Stimulated activated CD4-positive, alpha-beta T cell treated with anti-CD3 and anti-CD28 coated beads, Interleukin-15, amount 100 ng/mL, for 1 hour (primary cell): ENCODE data around the gene ZNF512.
A peak's percentile ranks its signal among the peaks of the same experiment; 100 is the strongest.
"Not testable (repeated sequence)": the region's sequence is repeated elsewhere in the genome, so short reads cannot be mapped to it uniquely, and the experiment has no call there.

Experiments used
- DNase-seq, 2 donors: peaks; one replicate each; pipeline ENCODE4 v3.0.0-alpha.2; 2020; ENCODE audit warnings: low read depth in 1 of 2, low spot score in 1 of 2

Gene ZNF512

GRCh38 chr2:27582695-27583389 is at the start of gene ZNF512:
ZNF512 (plus strand) TSS chr2:27583042; CDS start chr2:27583113, 71 bp downstream.
- DNase-seq, result peak; percentile 56 to 63

DNA sequence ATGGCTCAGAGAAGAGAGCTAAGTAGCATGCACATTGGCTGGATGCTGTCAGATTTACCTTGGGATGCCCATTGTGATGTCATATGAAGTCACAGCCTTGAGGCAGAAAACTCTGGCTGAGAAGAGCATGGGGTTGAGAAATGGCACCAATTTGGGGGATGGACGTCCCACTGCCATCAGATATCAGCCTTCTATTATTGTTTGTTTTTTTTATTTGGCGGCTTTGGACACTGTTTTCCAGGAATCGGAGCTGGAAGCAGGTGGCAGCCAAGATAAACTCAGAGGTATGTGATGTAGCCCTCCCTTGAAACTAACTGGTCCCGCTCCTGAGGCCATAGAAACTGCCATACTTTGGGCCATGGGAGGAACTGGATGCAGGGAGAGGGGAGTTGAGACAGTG is 45.6 kb upstream of the ZNF512 start:
- DNase-seq, result no peak

DNA sequence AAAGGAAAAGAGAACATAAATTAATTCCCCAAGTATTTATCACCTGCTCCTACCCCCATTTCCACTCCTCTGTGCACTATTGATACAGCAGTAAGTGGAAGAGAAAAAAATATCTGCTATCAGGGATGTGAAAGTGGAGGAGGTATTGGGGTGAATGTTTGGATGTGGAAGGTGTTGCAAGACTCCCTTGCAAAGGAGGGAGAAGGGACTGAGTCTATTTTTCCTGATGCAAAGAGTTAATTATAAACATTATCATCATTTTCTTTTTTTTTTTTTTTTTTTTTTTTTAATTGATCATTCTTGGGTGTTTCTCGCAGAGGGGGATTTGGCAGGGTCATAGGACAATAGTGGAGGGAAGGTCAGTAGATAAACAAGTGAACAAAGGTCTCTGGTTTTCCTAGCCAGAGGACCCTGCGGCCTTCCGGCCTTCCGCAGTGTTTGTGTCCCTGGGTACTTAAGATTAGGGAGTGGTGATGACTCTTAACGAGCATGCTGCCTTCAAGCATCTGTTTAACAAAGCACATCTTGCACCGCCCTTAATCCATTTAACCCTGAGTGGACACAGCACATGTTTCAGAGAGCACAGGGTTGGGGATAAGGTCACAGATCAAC is 43.9 kb upstream of the ZNF512 start:
- DNase-seq, result not testable (repeated sequence)

DNA sequence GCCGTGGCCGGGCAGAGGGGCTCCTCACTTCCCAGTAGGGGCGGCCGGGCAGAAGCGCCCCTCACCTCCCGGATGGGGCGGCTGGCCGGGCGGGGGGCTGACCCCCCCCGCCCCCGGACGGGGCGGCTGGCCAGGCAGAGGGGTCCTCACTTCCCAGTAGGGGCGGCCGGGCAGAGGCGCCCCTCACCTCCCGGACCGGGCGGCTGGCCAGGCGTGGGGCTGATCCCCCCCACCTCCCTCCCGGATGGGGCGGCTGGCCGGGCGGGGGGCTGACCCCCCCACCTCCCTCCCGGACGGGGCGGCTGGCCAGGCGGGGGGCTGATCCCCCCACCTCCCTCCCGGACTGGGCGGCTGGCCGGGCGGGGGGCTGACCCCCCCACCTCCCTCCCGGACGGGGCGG is 43.2 kb upstream of the ZNF512 start:
- not testable (repeated sequence) for DNase-seq

DNA sequence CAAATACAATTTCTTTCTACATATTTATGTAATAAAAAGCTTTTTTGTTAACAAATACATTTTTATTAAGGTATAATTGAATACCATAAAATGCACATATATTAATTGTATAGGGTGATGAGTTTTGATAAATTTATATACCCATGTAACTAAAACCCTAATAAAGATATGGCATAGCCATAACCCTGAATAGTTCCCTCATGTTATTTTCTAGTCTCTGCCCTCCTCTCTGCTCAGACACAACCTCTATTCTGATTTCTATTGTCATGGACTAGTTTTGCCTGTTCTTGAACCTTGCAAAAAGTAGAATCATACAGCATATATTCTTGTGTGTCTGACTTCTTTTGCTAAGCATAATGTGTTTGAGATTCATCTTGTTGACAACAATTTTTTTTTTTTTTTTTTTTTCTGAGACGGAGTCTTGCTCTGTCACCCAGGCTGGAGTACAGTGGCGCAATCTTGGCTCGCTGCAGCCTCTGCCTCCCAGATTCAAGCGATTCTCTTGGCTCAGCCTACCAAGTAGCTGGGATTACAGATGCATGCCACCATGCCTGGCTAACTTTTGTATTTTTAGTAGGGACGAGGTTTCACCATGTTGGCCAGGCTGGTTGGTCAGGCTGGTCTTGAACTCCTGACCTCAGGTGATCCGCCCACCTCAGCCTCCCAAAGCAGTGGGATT is 38.6 kb upstream of the ZNF512 start:
- DNase-seq, result no peak

- DNase-seq, result no peak
Observed at GRCh38 chr2:27545348-27546141, 37.3 kb upstream of the ZNF512 start.

DNA sequence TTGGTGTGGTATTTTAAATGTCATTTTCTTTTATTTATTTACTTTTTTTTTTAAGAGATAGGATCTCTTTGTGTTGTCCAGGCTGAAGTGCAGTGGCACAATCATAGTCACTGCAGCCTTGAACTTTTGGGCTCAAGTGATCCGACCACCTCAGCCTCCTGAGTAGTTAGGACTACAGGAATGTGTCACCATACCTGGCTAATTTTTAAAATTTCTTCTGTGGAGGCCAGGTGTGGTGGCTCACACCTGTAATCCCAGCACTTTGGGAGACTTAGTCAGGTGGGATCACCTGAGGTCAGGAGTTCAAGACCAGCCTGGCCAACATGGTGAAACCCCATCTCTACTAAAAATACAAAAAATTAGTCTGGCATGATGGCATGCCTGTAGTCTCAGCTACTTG is 33.5 kb upstream of the ZNF512 start:
- DNase-seq, result no peak

GRCh38 chr2:27551514-27551913 is 31.3 kb upstream of the ZNF512 start:
- DNase-seq, result no peak

- no peak for DNase-seq
Observed at GRCh38 chr2:27552941-27553340, 29.9 kb upstream of the ZNF512 start.

- DNase-seq, result not testable (repeated sequence)
Observed at GRCh38 chr2:27554451-27554850, 28.4 kb upstream of the ZNF512 start.

DNA sequence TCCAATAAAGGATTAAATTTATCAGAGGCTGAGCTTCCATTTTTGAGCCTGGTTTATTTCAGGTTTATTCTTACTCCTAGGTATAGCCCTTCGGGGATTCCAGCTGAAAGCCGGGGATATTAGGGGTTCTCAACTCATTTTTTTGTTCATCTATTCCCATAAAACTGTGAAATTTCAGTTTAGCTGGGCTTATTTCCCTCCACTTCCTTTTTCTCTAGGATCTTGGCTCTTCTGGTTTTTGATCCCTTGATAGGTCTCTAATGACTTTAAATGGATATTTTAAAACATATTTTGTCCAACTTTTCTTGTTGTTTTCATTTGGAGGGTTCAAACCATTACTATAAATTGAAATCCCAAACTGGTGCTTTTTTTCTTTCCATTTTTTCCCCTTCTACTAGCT is 23.6 kb upstream of the ZNF512 start:
- DNase-seq, result no peak

- no peak for DNase-seq
Observed at GRCh38 chr2:27561060-27561459, 21.8 kb upstream of the ZNF512 start.

DNA sequence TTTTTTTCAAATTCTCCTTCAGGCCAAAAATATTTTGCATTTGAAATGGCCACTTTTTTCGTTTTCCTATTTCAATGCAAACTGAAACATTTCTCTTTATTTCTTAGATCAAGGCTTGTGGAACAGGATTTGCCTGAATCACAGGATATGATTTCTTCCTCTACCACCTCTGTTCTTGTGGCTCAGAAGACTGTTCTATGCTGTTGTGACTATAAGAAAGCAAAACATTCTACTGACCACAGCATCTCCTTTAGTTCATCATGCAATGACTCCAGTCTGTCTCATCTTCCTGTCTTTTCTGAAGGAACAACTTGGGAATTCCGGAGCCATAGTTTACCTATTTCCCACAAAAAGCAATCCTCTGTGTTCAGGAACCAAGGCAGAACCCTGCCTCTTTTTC is 16.2 kb upstream of the ZNF512 start:
- DNase-seq, result no peak

DNA sequence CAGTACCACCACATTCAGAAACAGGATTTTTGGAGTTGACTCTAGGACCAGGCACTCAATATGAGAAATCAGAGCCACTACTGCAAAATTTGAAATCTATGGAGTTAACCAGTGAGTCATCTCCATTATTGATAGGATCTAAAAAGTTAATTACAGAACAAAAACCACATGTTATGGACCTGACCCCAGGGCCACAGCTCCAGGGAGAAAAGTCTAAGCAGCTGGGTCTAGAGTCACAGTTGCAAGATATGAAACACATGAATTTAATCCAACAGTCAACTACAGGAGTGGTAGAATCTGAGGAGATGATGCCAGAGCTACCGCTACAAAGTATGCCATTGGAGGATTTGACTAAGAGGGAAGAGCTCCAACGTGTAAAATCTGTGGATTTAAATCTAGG is 13.4 kb upstream of the ZNF512 start:
- no peak for DNase-seq

GRCh38 chr2:27571197-27571596 is 11.6 kb upstream of the ZNF512 start:
- no peak for DNase-seq

- DNase-seq, result no peak
Observed at GRCh38 chr2:27571681-27572080, 11.2 kb upstream of the ZNF512 start.

DNA sequence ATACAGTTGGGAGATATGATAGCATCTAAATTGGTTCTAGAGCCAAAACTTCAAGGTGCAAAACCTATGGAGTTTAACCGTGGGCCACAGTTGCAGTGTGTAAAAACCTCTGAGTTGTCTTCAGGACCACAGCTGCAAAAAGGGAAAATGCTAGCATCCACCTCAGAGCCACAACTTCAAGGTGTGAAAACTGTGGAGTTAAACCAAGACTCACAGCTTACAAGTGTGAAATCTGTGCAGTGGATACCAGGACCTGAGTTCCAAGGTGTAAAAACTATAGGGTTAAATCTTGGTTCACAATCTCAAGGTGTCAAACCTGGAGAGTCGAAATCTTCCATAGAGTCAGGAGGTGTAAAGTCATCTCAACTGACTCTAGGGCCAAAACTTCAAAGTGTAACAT is 10.4 kb upstream of the ZNF512 start:
- no peak for DNase-seq

GRCh38 chr2:27572998-27573429 is 9.8 kb upstream of the ZNF512 start:
- no peak for DNase-seq

DNA sequence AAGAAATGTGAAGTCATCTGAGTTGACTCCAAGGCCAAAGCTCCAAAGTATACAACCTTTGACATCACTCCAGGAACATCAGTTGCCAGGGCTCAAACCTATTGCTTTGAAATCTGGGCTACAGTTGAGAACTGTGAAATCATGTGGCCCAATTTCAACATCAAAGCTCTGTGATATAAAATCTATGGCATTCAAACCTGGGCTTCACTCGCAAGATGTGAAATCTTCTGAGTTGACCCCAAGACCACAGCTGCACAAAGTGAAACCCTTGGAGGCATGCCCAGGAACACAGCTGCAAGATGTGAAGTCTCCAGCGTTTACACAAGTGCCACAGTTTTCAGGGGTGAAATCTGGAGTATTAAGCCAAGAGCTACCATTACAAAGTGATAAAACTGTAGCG is 9.4 kb upstream of the ZNF512 start:
- no peak for DNase-seq

DNA sequence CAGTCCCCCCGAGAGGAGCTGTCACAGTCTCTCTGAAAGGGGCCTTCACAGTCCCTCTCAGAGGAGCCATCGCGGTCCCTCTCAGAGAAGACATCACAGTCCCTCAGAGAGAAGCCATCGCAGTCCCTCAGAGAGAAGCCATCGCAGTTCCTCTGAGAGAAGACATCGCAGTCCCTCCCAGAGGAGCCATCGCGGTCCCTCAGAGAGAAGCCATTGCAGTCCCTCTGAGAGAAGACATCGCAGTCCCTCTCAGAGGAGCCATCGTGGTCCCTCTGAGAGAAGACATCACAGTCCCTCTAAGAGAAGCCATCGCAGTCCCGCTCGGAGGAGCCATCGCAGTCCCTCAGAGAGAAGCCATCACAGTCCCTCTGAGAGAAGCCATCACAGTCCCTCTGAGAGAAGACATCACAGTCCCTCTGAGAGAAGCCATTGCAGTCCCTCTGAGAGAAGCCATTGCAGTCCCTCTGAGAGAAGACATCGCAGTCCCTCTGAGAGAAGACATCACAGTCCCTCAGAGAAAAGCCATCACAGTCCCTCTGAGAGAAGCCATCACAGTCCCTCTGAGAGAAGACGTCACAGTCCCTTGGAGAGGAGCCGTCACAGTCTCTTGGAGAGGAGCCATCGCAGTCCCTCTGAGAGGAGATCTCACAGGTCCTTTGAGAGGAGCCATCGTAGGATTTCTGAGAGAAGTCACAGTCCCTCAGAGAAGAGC is 1.3 kb upstream of the ZNF512 start:
- no peak for DNase-seq

DNA sequence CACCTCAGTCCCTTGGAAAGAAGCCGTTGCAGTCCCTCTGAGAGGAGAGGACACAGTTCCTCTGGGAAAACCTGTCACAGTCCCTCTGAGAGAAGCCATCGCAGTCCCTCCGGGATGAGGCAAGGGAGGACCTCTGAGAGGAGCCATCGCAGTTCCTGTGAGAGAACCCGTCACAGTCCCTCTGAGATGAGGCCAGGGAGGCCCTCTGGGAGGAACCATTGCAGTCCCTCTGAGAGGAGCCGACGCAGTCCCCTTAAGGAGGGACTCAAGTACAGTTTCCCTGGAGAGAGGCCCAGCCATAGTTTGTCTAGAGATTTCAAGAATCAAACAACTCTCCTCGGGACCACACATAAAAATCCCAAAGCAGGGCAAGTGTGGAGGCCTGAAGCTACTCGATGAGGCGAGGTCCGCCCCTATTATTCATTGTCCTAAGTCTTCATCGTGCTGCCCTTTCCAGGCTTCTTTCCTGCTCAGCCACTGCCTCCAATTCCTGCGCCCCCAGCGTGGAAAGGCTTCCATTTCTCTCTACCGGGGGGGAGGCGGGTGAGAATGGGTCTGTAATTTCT is 630 bp upstream of the ZNF512 start:
- DNase-seq, result no peak
